GM18505 (cell line): ENCODE results near the gene AVL9.

Experiments used
- ATAC-seq: cut with Tn5 transposase; IDR thresholded peaks from one replicate; pipeline ENCODE4 v1.9.1; 2021; ENCODE audit not compliant: unreplicated experiment
- POLR2A ChIP-seq: IDR thresholded peaks from 4 replicates; pipeline ENCODE4 v1.6.1; 2011; ENCODE audit warnings: borderline replicate concordance; ENCODE audit not compliant: insufficient read depth, insufficient read length; ENCODE audit errors: extremely low read depth

Gene AVL9

GRCh38 chr7:32532086-32532485 lies 36.8 kb downstream of the AVL9 start:
- ATAC-seq = no peak
- TF ChIP-seq POLR2A = no peak

- TF ChIP-seq POLR2A = no peak
- no peak for ATAC-seq
These were observed 37.4 kb downstream of the AVL9 start for GRCh38 chr7:32532716-32533115.

- ATAC-seq = no peak
- no peak for TF ChIP-seq POLR2A
These were observed 38.2 kb downstream of the AVL9 start for GRCh38 chr7:32533276-32534029.

GRCh38 chr7:32535162-32535702 lies 39.9 kb downstream of the AVL9 start:
- ATAC-seq = peak; percentile 50
- TF ChIP-seq POLR2A = no peak

GRCh38 chr7:32536016-32536415 lies 40.7 kb downstream of the AVL9 start:
- no peak for ATAC-seq
- TF ChIP-seq POLR2A = no peak

- no peak for ATAC-seq
- TF ChIP-seq POLR2A = no peak
These were observed 41.3 kb downstream of the AVL9 start for GRCh38 chr7:32536585-32536984.

- no peak for TF ChIP-seq POLR2A
- ATAC-seq = no peak
These were observed 42.5 kb downstream of the AVL9 start for GRCh38 chr7:32537760-32538159.

GRCh38 chr7:32539366-32539765 lies 44.1 kb downstream of the AVL9 start:
- ATAC-seq = no peak
- TF ChIP-seq POLR2A = no peak

- no peak for ATAC-seq
- no peak for TF ChIP-seq POLR2A
These were observed 44.7 kb downstream of the AVL9 start for GRCh38 chr7:32539919-32540531.

- no peak for TF ChIP-seq POLR2A
- ATAC-seq = no peak
These were observed 47.3 kb downstream of the AVL9 start for GRCh38 chr7:32542595-32542994.

GRCh38 chr7:32559480-32559879 lies 64.2 kb downstream of the AVL9 start:
- ATAC-seq = no peak
- TF ChIP-seq POLR2A = no peak

GRCh38 chr7:32560075-32560474 lies 64.8 kb downstream of the AVL9 start:
- no peak for TF ChIP-seq POLR2A
- no peak for ATAC-seq

GRCh38 chr7:32561613-32562012 lies 66.3 kb downstream of the AVL9 start:
- TF ChIP-seq POLR2A = no peak
- ATAC-seq = no peak

GRCh38 chr7:32564542-32564941 lies 69.3 kb downstream of the AVL9 start:
- TF ChIP-seq POLR2A = no peak
- ATAC-seq = no peak
